NCI-H82 (cell line): ENCODE results near the gene KCTD16.

ENCODE experiments used
- DNase-seq: peaks from one replicate; lab custom pipeline; 2025; lab: John Stamatoyannopoulos, UW

Gene KCTD16

DNA sequence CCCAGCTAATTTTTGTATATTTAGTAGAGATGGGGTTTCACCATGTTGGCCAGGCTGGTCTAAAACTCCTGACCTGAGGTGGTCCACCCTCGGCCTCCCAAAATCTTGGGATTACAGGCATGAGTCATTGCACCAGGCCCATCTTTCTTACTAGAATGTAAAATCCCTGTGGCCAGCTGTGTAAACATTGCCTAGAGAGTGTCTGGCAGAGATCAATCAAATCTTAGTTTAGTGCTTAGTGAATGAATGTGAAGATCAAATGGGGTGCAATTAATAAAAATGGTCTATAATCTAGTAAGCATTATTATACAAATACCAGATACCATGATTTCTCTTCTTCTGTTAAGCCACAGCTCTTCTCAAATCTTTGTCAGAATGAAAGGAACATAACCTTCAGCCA, 289.9 kb downstream of the KCTD16 start:
- peak; percentile 60 for DNase-seq

DNA sequence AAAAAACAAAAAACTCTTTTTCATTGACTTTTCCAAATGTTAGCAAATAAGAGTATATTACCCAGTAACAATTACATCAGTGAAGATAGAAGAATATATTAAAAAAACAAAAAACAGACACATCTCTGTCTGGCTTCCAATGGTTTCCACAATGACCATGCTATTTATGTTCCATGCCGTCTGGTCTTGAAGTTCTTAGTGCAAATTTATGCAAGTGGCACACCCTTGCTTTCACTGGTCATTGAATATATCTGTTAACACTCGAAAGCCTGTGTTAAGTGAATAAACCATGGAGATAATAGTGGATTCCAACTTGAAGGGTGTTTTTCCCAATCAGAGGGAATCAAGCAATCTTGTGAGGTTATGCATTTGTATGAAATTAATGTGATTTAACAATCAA, 291.9 kb downstream of the KCTD16 start:
- no peak for DNase-seq

GRCh38 chr5:144463481-144464223, 293.0 kb downstream of the KCTD16 start:
- DNase-seq = no peak

GRCh38 chr5:144464306-144464705, 293.6 kb downstream of the KCTD16 start:
- DNase-seq = peak; percentile 13

DNA sequence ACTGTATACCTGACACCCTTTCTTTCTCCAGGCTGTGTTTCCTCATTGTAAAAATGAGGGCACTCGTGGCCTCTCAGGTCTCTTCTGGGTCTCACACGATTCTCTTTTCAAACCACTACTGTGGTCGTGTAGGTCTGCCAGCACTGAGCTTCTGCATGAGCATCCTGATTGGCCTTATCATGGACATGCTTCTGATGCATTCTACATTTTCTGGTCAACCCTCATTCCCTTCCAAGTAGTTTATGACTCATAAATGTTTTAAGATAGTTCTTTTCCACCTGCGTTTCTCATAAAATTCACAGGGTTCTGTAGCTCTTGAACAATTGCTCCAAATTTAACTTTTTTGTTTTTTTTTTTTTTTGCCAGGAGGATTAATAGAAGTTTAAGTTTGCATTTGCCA, 294.8 kb downstream of the KCTD16 start:
- no peak for DNase-seq

- peak; percentile 93 for DNase-seq
Observed at GRCh38 chr5:144467792-144468191, 297.1 kb downstream of the KCTD16 start.

DNA sequence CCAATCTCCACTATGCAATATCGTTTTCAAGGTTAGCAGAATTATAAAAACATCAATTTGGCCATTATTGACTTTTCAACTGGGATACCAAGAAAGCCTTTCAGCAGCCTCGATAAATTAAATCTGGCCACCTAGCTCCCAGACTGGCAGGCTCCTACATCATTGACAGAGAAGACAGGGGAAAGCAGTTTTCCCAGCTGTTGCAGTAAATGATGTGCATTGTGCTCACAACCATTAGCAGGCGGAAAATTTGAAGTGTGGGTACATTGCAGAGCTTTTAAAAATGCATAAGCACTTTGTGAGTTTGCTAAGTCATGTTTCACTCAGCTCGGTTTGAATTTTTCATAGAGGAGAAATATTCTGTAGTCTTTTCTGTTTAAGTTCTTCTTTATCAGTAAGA, 297.9 kb downstream of the KCTD16 start:
- peak; percentile 37 for DNase-seq

DNA sequence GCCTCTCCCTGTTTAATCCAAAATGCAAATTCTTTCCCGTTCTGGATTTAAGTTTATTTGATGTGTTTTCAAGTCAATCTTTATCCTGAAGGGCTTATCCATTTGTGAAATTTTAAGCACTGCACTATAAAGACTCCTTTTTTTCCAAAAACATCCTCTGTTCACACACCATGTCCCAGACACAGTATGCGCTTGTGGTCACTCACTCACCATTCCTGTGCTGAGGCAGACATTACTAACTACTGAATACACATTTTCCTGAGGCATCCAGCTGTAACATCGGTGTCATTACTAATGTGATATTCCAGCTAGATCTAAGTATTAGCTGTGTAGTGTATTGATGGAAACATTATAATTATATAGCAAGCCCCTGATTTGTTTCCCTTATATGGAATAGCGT, 298.4 kb downstream of the KCTD16 start:
- DNase-seq = no peak

- no peak for DNase-seq
Observed at GRCh38 chr5:144472221-144472620, 301.5 kb downstream of the KCTD16 start.

DNA sequence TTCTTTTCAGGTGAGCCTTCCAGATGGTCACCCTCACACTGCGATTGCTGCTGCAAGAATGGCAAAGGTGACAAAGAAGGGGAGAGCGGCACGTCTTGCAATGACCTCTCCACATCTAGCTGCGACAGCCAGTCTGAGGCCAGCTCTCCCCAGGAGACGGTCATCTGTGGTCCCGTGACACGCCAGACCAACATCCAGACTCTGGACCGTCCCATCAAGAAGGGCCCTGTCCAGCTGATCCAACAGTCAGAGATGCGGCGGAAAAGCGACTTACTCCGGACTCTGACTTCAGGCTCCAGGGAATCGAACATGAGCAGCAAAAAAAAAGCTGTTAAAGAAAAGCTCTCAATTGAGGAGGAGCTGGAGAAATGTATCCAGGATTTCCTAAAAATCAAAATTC, 303.0 kb downstream of the KCTD16 start:
- DNase-seq = no peak

DNA sequence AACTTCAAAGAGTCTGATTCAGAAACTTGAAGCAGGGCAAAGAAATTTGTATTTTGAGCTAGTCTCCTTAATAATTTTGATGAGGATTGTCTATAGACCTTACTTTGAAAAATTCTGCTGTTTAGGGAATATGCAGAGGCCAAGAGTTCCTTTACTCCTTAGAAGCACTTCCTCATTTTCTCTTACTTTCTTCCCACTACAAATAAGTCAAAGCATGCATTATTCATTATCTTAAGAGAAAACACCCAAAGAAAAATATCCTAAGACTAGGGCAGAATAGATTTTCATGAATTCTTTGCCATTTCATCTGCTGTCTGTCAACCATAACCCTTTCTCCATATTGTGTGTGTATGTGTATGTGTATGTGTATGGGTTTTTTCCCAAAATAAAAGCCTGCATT, 307.9 kb downstream of the KCTD16 start:
- DNase-seq = no peak

- DNase-seq = peak; percentile 71
Observed at GRCh38 chr5:144481861-144482260, 311.2 kb downstream of the KCTD16 start.

- peak; percentile 69 for DNase-seq
Observed at GRCh38 chr5:144484124-144484897, 313.6 kb downstream of the KCTD16 start.

DNA sequence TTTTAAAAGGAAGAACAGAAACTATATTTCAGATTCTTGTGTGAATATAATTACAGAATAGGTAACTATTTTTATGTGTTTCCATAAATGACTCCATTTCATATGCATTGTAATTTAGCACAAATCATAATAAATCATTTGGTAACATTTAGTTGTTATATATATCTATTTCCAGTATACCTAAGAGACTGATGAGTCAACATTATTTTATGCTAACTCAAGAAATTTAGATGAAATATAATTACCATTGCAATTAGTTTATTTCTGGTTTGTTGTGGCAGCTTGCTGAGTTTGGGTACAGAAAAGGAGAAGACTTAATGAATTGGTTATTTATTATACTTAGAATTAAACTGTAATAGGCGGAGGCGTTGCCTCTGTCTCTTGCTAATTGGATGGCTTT, 314.9 kb downstream of the KCTD16 start:
- no peak for DNase-seq

DNA sequence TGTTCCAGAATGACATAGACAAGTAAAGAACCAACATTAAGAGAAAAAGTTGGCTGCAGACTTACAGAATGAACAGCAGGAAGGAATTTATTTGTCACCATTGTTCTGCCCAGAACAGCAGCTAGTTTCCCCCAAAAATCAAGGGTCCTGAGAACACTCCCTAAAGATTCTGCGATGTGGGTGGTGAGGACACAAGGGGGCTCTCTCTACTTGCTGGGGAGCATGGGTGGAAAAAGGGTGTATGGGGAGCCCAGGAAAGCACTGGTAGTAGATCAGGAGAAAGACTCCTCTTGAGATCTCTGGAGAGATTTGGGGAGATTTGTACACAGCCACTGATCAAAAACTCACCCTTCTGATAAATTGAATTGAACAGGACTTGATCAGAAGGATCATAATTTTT, 316.5 kb downstream of the KCTD16 start:
- peak; percentile 9 for DNase-seq

GRCh38 chr5:144487761-144488160, 317.1 kb downstream of the KCTD16 start:
- peak; percentile 60 for DNase-seq

DNA sequence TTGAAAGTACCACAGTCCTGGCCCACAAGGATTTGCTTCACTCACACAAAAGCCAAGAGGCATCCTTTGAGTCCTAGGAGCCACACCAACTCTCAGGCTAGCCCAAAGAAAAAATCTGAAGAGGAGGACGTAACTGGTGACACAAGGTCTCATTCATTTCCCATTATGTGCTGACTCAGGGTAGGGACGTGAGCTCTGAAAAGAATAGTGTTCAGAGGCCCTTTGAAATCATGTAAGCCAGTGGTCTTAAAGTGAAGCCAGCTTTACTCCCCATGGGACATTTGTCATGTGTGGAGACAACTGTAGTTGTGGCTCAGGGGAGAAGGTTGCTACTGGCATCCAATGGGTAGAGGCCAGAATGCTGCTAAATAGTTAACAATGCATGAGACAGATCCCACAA, 332.4 kb downstream of the KCTD16 start:
- DNase-seq = no peak

- DNase-seq = peak; percentile 8
Observed at GRCh38 chr5:144504929-144505577, 334.4 kb downstream of the KCTD16 start.

DNA sequence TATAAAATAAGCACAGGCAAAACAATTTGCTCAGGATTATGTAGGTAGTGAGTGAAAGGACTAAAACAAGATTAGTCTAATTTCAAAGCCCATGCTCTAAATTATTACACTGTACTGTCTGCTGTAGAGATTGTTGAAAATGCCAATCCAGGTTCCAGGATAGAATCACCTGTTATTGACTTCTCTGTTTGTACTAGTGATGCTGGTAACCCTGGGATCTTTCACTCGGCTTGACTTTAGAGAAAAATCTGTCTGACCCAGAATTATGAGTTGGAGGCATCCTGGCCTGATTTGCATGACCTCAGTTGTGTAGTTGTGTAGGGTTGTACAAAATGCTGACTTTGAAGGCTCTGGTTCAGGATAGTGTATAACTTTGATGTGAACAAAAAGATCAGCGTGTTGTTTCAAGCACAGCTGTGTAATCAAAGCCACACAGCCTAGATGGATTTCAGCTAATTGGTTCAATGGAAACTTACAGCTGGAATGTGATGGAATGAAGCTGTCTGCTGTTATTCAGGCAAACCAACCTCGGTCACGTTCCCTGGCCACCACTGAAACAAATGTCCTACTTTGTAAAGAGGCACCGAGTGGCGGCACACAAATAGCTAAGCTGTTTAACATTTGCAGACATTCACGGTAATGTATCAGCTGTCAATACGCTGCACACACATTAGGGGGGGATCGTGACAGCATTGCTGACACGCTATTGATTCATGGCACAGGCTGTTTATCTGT, 340.3 kb downstream of the KCTD16 start:
- peak; percentile 33 for DNase-seq

- no peak for DNase-seq
Observed at GRCh38 chr5:144511580-144512072, 341.0 kb downstream of the KCTD16 start.

- no peak for DNase-seq
Observed at GRCh38 chr5:144522698-144523097, 352.0 kb downstream of the KCTD16 start.

DNA sequence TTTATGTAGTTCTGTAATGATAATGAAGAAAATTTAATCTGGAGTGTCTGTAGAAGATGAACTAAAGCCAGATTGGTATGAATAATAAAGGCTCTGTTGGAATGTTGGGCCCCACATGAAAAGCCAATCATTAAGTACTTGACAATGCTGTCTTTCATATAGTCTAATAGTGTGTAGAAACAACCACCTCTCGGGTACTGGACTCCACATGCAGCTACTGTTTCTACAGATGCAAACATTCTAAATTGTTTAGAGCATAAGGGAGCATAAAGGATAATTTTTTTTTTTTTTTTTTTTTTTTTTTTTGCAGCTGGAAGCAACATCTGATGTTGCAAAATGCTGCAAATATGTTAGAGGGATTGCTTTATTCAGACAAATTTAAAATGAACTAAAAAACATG, 354.3 kb downstream of the KCTD16 start:
- DNase-seq = no peak
